Measurements from ENCODE around the gene SLC15A2. TPM values are rescaled to one million over a fixed set of nuclear protein-coding genes. Genes with fewer than 3 reads are reported as not detected.

The SLC15A2 gene
- total and polyA plus RNA-seq, 9 of the 15 experiments (the other 6 are each of a cell fraction or from before 2014, with no cell fraction given), result 0.05 to 0.53 (median 0.25) TPM; not detected in 1

DNA sequence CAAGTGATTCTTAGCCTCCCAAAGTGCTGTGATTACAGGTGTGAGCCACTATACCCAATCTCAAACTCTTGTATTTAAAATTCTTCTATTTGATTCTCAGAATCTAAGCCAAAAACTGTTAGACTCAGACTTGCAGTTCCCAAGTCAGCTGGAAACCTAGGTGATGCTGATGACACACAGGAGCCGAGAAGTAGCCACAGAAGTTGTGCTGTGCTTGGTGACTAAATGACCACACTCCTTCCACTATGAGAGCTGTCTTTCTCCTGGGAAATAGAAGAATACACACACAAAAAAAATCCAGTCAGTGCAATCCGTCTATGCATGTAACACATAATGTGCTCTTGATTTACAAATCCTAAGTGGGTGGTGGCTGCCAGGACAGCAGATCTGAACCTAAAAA is 93.9 kb downstream of the SLC15A2 start:
- no TSS peak for BruUV-seq (replicated peaks)
- no peak for DNase-seq (ENCODE audit: extremely low read depth in 1 of 4, low spot score in 3 of 4)
- CTCF ChIA-PET (ENCODE audit: low intra/inter-chr PET ratio), result no interaction called here

DNA sequence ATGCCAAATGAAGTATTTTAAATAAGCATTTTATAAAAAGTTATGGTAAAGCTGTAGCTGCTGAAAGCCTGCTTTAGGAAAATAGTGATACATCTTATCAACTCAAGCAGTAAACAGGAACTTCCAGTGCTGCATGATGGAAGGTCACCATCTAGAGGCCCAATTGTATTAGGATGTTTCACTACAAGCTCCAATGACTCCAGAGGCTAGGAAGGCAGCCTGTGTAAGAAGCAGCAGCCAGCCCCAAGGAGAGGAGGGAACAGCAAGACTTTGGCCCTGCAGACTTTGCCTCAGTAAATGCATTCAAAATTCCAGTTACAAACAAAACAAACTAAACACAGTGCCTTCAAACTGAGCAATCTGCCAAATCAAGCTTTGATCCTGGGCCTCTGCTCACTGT is 95.7 kb downstream of the SLC15A2 start:
- Histone ChIP-seq H2AFZ (ENCODE audit: low read depth, low read length) (no peak overlapping the region), H3K9ac (ENCODE audit: insufficient read depth in 1 of 2, low read depth in 2 of 2, low read length in 2 of 2) (no peak overlapping the region), H3K36me3 (ENCODE audit: control insufficient read depth, insufficient read depth, low read length) (no peaks in the 10 kb centered on the region), H3K4me1 (replicated peaks in 1 of 2; ENCODE audit: control insufficient read depth in 2 of 2, insufficient read depth in 2 of 2, low read length in 2 of 2) (peaks cover 0 to 5% of the 10 kb centered on the region in 2 experiments; a peak in 1 of 5 replicates), H3K79me2 (ENCODE audit: control insufficient read depth, insufficient read depth, low read length) (no peaks in the 10 kb centered on the region), H3K9me1 (ENCODE audit: control insufficient read depth, insufficient read depth, low read length) (no peaks in the 10 kb centered on the region), H4K20me1 (replicated peaks; ENCODE audit: control insufficient read depth, insufficient read depth, low read length) (no peaks in the 10 kb centered on the region), H3K27ac (ENCODE audit: extremely low read depth, low read depth, low read length) (no peak overlapping the region), H3K4me3 (no peak overlapping the region), H3K9me3 (replicated peaks; ENCODE audit: control insufficient read depth, insufficient read depth, low read depth, low read length) (no peaks in the 10 kb centered on the region), H3K27me3 (ENCODE audit: control insufficient read depth in 2 of 2, insufficient read depth in 2 of 2, low read length in 2 of 2) (no peaks in the 10 kb centered on the region; a peak in 1 of 5 replicates), H3K4me2 (ENCODE audit: insufficient read depth, low read length) (no peak overlapping the region)
- in situ Hi-C loops (cut with MboI) (no loop called here), intact Hi-C loops (cut with micrococcal nuclease) (loop anchor here (5.0 to 10.0 kb wide), 3 partner anchors 105 to 443 kb away; partner anchors contain the start of gene POLQ)
- TF ChIP-seq, protein P1, sequence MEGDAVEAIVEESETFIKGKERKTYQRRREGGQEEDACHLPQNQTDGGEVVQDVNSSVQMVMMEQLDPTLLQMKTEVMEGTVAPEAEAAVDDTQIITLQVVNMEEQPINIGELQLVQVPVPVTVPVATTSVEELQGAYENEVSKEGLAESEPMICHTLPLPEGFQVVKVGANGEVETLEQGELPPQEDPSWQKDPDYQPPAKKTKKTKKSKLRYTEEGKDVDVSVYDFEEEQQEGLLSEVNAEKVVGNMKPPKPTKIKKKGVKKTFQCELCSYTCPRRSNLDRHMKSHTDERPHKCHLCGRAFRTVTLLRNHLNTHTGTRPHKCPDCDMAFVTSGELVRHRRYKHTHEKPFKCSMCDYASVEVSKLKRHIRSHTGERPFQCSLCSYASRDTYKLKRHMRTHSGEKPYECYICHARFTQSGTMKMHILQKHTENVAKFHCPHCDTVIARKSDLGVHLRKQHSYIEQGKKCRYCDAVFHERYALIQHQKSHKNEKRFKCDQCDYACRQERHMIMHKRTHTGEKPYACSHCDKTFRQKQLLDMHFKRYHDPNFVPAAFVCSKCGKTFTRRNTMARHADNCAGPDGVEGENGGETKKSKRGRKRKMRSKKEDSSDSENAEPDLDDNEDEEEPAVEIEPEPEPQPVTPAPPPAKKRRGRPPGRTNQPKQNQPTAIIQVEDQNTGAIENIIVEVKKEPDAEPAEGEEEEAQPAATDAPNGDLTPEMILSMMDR (IDR thresholded peaks at IDR 0.05 in 2 of 3, conservative IDR thresholded peaks at IDR 0.05 in 1 of 3; ENCODE audit: insufficient read depth in 2 of 3, low read depth in 1 of 3, low read length in 3 of 3), result peak in 1 of 3 experiments; percentile 38; a peak in 2 of 6 replicates
- no peak for TF ChIP-seq KAT8 (IDR thresholded peaks at IDR 0.05; ENCODE audit: low read depth)
- TF ChIP-seq PML (IDR thresholded peaks at IDR 0.05; ENCODE audit: low read length), result no peak
- no peak for TF ChIP-seq DMBX1 (CRISPR knock-in tag; IDR thresholded peaks at IDR 0.05; ENCODE audit: borderline replicate concordance)
- TF ChIP-seq RAD21 (CRISPR knock-in tag; conservative IDR thresholded peaks at IDR 0.05 in 1 of 2, IDR thresholded peaks at IDR 0.05 in 1 of 2), result peak; percentile 40 to 47; a peak in 3 of 4 replicates
- no peak for TF ChIP-seq KAT7 (CRISPR knock-in tag; IDR thresholded peaks at IDR 0.05; ENCODE audit: borderline replicate concordance)
- ChIA-PET CTCF (ENCODE audit: low intra/inter-chr PET ratio) (interaction anchor here (0.7 kb wide), 1 partner anchor 444 kb away, joined by 3 read pairs; no protein-coding TSS in a partner anchor), POLR2A (interaction anchor here (0.9 to 1.2 kb wide), 2 partner anchors 9 to 11 kb away, joined by 3 read pairs; no protein-coding TSS in a partner anchor)
- no peak for FAIRE-seq
- ATAC-seq, result no peak
- no TSS peak for BruUV-seq (replicated peaks)
- no peak for DNase-seq (ENCODE audit: extremely low read depth in 1 of 4, low spot score in 3 of 4)

More for the DNA sequence above, 93.9 kb downstream of the SLC15A2 start:
- H4K20me1 ChIP-seq (replicated peaks; ENCODE audit: control insufficient read depth, insufficient read depth, low read length), result no peaks in the 10 kb centered on the region
- H3K4me3 ChIP-seq, result no peak overlapping the region
- TF ChIP-seq CCAR2 (IDR thresholded peaks at IDR 0.05; ENCODE audit: low read depth, low read length), result no peak
- no peak for TF ChIP-seq ESRRA (IDR thresholded peaks at IDR 0.05; ENCODE audit: borderline replicate concordance, low read depth)
- no peak for TF ChIP-seq JUND (IDR thresholded peaks at IDR 0.05; ENCODE audit: borderline replicate concordance, low read depth, low read length)
- no peak for TF ChIP-seq JUND (tag; IDR thresholded peaks at IDR 0.05; ENCODE audit: borderline replicate concordance, low read depth, low read length)
- no peak for TF ChIP-seq ETV1 (tag; conservative IDR thresholded peaks at IDR 0.05; ENCODE audit: low read depth)
- no peak for TF ChIP-seq ZNF408 (CRISPR knock-in tag; IDR thresholded peaks at IDR 0.05; ENCODE audit: low read depth)
- no peak for TF ChIP-seq TBP (optimal IDR thresholded peaks at IDR 0.05; ENCODE audit: low read depth, low read length)
- TF ChIP-seq ZNF143 (CRISPR knock-in tag; IDR thresholded peaks at IDR 0.05), result no peak
- no peak for TF ChIP-seq GABPA (tag; conservative IDR thresholded peaks at IDR 0.05; ENCODE audit: low read depth)
- no peaks in the 10 kb centered on the region for H3K79me2 ChIP-seq (ENCODE audit: control insufficient read depth, insufficient read depth, low read length)
- WGBS (ENCODE audit: insufficient coverage, low coverage, missing lambda C conversion rate), result 0% methylated on average over 2 of the region's 2 CpGs
- in situ Hi-C loops (cut with MboI), result no loop called here
- H3K27ac ChIP-seq (ENCODE audit: extremely low read depth, low read depth, low read length), result no peak overlapping the region
- no peak for ATAC-seq
- H3K9me3 ChIP-seq (replicated peaks; ENCODE audit: control insufficient read depth, insufficient read depth, low read depth, low read length), result no peaks in the 10 kb centered on the region
- no peak overlapping the region for H3K9ac ChIP-seq (ENCODE audit: insufficient read depth in 1 of 2, low read depth in 2 of 2, low read length in 2 of 2)
- H2AFZ ChIP-seq (ENCODE audit: low read depth, low read length), result no peak overlapping the region
- FAIRE-seq, result no peak
- H3K36me3 ChIP-seq (ENCODE audit: control insufficient read depth, insufficient read depth, low read length), result no peaks in the 10 kb centered on the region
- POLR2A ChIA-PET, result no interaction called here
- intact Hi-C loops (cut with micrococcal nuclease), result no loop called here
- no peak overlapping the region for H3K4me2 ChIP-seq (ENCODE audit: insufficient read depth, low read length)
- H3K4me1 ChIP-seq (replicated peaks in 1 of 2; ENCODE audit: control insufficient read depth in 2 of 2, insufficient read depth in 2 of 2, low read length in 2 of 2), result peaks cover 0 to 3% of the 10 kb centered on the region in 2 experiments; a peak in 1 of 5 replicates
- no peaks in the 10 kb centered on the region for H3K9me1 ChIP-seq (ENCODE audit: control insufficient read depth, insufficient read depth, low read length)
- H3K27me3 ChIP-seq (ENCODE audit: control insufficient read depth in 2 of 2, insufficient read depth in 2 of 2, low read length in 2 of 2), result no peaks in the 10 kb centered on the region; a peak in 1 of 5 replicates

Measured in K562 (cell line).